H1 (cell line): Measurements from ENCODE around the gene STXBP5. TPM values are rescaled to one million over a fixed set of nuclear protein-coding genes. Genes with fewer than 3 reads are reported as not detected.
A peak's percentile ranks its signal among the peaks of the same experiment; 100 is the strongest.

Experiments used
- CTCF ChIA-PET: fragments of 300-600 bp; sonication (Branson Sonifier 250); formaldehyde crosslinking; loops from one replicate; lab custom pipeline; 2021; ENCODE audit not compliant: partially characterized antibody; lab: Charles Lee
- POLR2A ChIA-PET: fragments of 300-600 bp; sonication (Branson Sonifier 250); formaldehyde crosslinking; loops from one replicate; lab custom pipeline; 2021; ENCODE audit warnings: inconsistent platforms; ENCODE audit not compliant: partially characterized antibody; lab: Charles Lee
- DNase-seq, 2 experiments: peaks; one replicate each; pipeline versions ENCODE4 v3.0.0 to v3.0.0-alpha.2; 2010 to 2022; ENCODE audit warnings: low spot score in 2 of 2, low read depth in 1 of 2, mixed read lengths in 1 of 2
- FAIRE-seq: peaks from 2 replicates; lab custom pipeline; 2011; peaks lifted over from hg19 to GRCh38; lab: Jason Lieb, UNC
- H2AFZ ChIP-seq: 2 replicates; pipeline ENCODE4 v1.8.1; 2012; ENCODE audit warnings: low read length, inconsistent platforms
- H2AK5ac ChIP-seq: 2 replicates; pipeline ENCODE4 v1.6.1; 2013; ENCODE audit warnings: low read depth, low read length
- H2BK120ac ChIP-seq: replicated peaks from 2 replicates; pipeline ENCODE3; 2013; ENCODE audit warnings: low read depth, low read length, inconsistent platforms
- H2BK12ac ChIP-seq: 2 replicates; pipeline ENCODE4 v1.6.1; 2013; ENCODE audit warnings: low read depth, low read length
- H2BK15ac ChIP-seq: 2 replicates; pipeline ENCODE4 v1.6.1; 2013; ENCODE audit warnings: low read length
- H2BK20ac ChIP-seq: 2 replicates; pipeline ENCODE4 v1.6.1; 2013; ENCODE audit warnings: low read length
- H2BK5ac ChIP-seq: 2 replicates; pipeline ENCODE4 v1.6.1; 2013; ENCODE audit warnings: low read depth, low read length
- H3K14ac ChIP-seq: 2 replicates; pipeline ENCODE4 v1.6.1; 2013; ENCODE audit warnings: inconsistent platforms; ENCODE audit not compliant: insufficient read length
- H3K18ac ChIP-seq: 2 replicates; pipeline ENCODE4 v1.6.1; 2013; ENCODE audit warnings: low read length; ENCODE audit errors: extremely low read depth
- H3K23ac ChIP-seq: 2 replicates; pipeline ENCODE4 v1.6.1; 2013; ENCODE audit warnings: inconsistent platforms; ENCODE audit not compliant: insufficient read length
- H3K23me2 ChIP-seq: 2 replicates; pipeline ENCODE4 v1.6.1; 2013; ENCODE audit warnings: low read depth, low read length
- H3K27ac ChIP-seq: 2 replicates; pipeline ENCODE4 v1.6.1; 2011; ENCODE audit warnings: low read depth, low read length, inconsistent platforms
- H3K27me3 ChIP-seq, 4 experiments: replicated peaks in 1 of 4; 1 replicate in 1 of 4; 2 replicates in 3 of 4; pipeline versions ENCODE4 v1.6.1 to v1.8.1; 2011 to 2013; ENCODE audit warnings: low read length in 3 of 4, mild to moderate bottlenecking in 3 of 4, inconsistent platforms in 2 of 4, mixed read lengths in 2 of 4, moderate library complexity in 1 of 4; ENCODE audit not compliant: control insufficient read depth in 3 of 4, insufficient read depth in 3 of 4; ENCODE audit errors: extremely low read depth in 1 of 4
- H3K36me3 ChIP-seq, 4 experiments: 2 replicates each; pipeline versions ENCODE4 v1.6.1 to v1.8.1; 2011 to 2013; ENCODE audit warnings: mild to moderate bottlenecking in 4 of 4, low read length in 3 of 4, moderate library complexity in 2 of 4, control low read depth in 1 of 4, inconsistent platforms in 1 of 4; ENCODE audit not compliant: insufficient read depth in 4 of 4, control insufficient read depth in 2 of 4
- H3K4ac ChIP-seq: replicated peaks from 2 replicates; pipeline ENCODE3; 2013; ENCODE audit warnings: low read length, low read depth, mixed read lengths, inconsistent platforms; ENCODE audit not compliant: insufficient read length
- H3K4me1 ChIP-seq, 4 experiments: replicated peaks in 1 of 4; 1 replicate in 1 of 4; 2 replicates in 3 of 4; pipeline versions ENCODE4 v1.6.1 to v1.8.1; 2011 to 2013; ENCODE audit warnings: low read length in 3 of 4, inconsistent platforms in 2 of 4, mixed read lengths in 1 of 4; ENCODE audit not compliant: insufficient read depth in 4 of 4, control insufficient read depth in 3 of 4
- H3K4me2 ChIP-seq, 2 experiments: 2 replicates each; pipeline versions ENCODE4 v1.6.1 to v1.8.1; 2011 to 2013; ENCODE audit warnings: low read depth in 2 of 2, low read length in 2 of 2, control low read depth in 1 of 2, inconsistent platforms in 1 of 2, mild to moderate bottlenecking in 1 of 2; ENCODE audit not compliant: insufficient read depth in 1 of 2
- H3K4me3 ChIP-seq, 4 experiments: fragments of 200-600, 300-600 bp in 1 of 4; sonication (generic), shearing (Covaris generic), sonication (Bioruptor Twin) in 1 of 4; 2 replicates each; pipeline versions ENCODE4 v1.5.1 to v1.8.1; 2011 to 2016; ENCODE audit warnings: low read length in 4 of 4, low read depth in 3 of 4, control low read depth in 2 of 4, inconsistent platforms in 2 of 4, mild to moderate bottlenecking in 2 of 4, mixed read lengths in 1 of 4, moderate library complexity in 1 of 4; ENCODE audit not compliant: insufficient read depth in 2 of 4; ENCODE audit errors: extremely low read depth in 1 of 4
- H3K56ac ChIP-seq: replicated peaks from 2 replicates; pipeline ENCODE3; 2013; ENCODE audit warnings: low read depth, mild to moderate bottlenecking, mixed read lengths, low read length, inconsistent platforms; ENCODE audit not compliant: insufficient read length
- H3K79me1 ChIP-seq: 2 replicates; pipeline ENCODE4 v1.6.1; 2013; ENCODE audit warnings: low read depth, low read length, control low read depth
- H3K79me2 ChIP-seq, 2 experiments: 2 replicates each; pipeline versions ENCODE4 v1.6.1 to v1.8.1; 2012 to 2013; ENCODE audit warnings: low read length in 2 of 2, mild to moderate bottlenecking in 2 of 2, inconsistent platforms in 1 of 2; ENCODE audit not compliant: insufficient read depth in 2 of 2, control insufficient read depth in 1 of 2
- H3K9ac ChIP-seq, 4 experiments: replicated peaks in 1 of 4; 1 replicate in 1 of 4; 2 replicates in 3 of 4; pipeline versions ENCODE4 v1.6.1 to v1.8.1; 2011 to 2013; ENCODE audit warnings: low read depth in 3 of 4, low read length in 3 of 4, control low read depth in 2 of 4, mild to moderate bottlenecking in 2 of 4, moderate library complexity in 2 of 4, inconsistent platforms in 1 of 4; ENCODE audit errors: extremely low read depth in 1 of 4
- H3K9me3 ChIP-seq, 2 experiments: 2 replicates each; pipeline versions ENCODE4 v1.6.1 to v1.8.1; 2012 to 2013; ENCODE audit warnings: mild to moderate bottlenecking in 2 of 2, moderate library complexity in 2 of 2, control low read depth in 1 of 2, inconsistent platforms in 1 of 2, low read depth in 1 of 2, low read length in 1 of 2, mixed read lengths in 1 of 2; ENCODE audit not compliant: insufficient read depth in 2 of 2
- H4K20me1 ChIP-seq, 2 experiments: replicated peaks in 1 of 2; 2 replicates each; pipeline versions ENCODE3 to v1.8.1; 2011 to 2013; ENCODE audit warnings: inconsistent platforms in 2 of 2, low read length in 2 of 2, mild to moderate bottlenecking in 1 of 2; ENCODE audit not compliant: insufficient read depth in 2 of 2, control insufficient read depth in 1 of 2
- H4K5ac ChIP-seq: 2 replicates; pipeline ENCODE4 v1.6.1; 2013; ENCODE audit warnings: low read length, low read depth, mixed read lengths, inconsistent platforms; ENCODE audit not compliant: insufficient read length
- H4K8ac ChIP-seq: 2 replicates; pipeline ENCODE4 v1.8.0; 2013; ENCODE audit warnings: mild to moderate bottlenecking, moderate library complexity, low read length, inconsistent platforms; ENCODE audit not compliant: insufficient read depth; ENCODE audit errors: extremely low read depth
- H4K91ac ChIP-seq: replicated peaks from 2 replicates; pipeline ENCODE3; 2013; ENCODE audit warnings: low read length, mixed read lengths, inconsistent platforms; ENCODE audit not compliant: insufficient read length
- CBX5 ChIP-seq: fragments of 300-800, 300-1000 bp; sonication (generic); IDR thresholded peaks from 2 replicates; pipeline ENCODE4 v1.7.1; 2016; ENCODE audit warnings: antibody characterized with exemption, low read length, low read depth
- FOSL1 ChIP-seq: IDR thresholded peaks from 2 replicates; pipeline ENCODE4 v1.6.1; 2011; ENCODE audit warnings: mild to moderate bottlenecking, low read depth, low read length, moderate library complexity; ENCODE audit not compliant: insufficient read depth
- JUND ChIP-seq: IDR thresholded peaks from 2 replicates; pipeline ENCODE4 v1.6.1; 2011; ENCODE audit warnings: mild to moderate bottlenecking, improper control_type of control experiment, low read length
- MAFK ChIP-seq: IDR thresholded peaks from 2 replicates; pipeline ENCODE4 v1.6.1; 2012; ENCODE audit warnings: low read depth, mild to moderate bottlenecking, improper control_type of control experiment, low read length
- NANOG ChIP-seq: IDR thresholded peaks from 2 replicates; pipeline ENCODE4 v1.6.1; 2011; ENCODE audit warnings: low read length, low read depth, mild to moderate bottlenecking, inconsistent platforms; ENCODE audit not compliant: insufficient read depth, poor library complexity, severe bottlenecking
- POLR2AphosphoS5 ChIP-seq: IDR thresholded peaks from 2 replicates; pipeline ENCODE4 v1.6.1; 2011; ENCODE audit warnings: low read depth, low read length
- RFX5 ChIP-seq: IDR thresholded peaks from 2 replicates; pipeline ENCODE4 v1.6.1; 2011; ENCODE audit warnings: low read depth, low read length, improper control_type of control experiment, borderline replicate concordance
- SP4 ChIP-seq: IDR thresholded peaks from 2 replicates; pipeline ENCODE4 v1.6.1; 2012; ENCODE audit warnings: low read length, inconsistent platforms
- ZNF274 ChIP-seq: IDR thresholded peaks from 2 replicates; pipeline ENCODE4 v1.7.0; 2012; ENCODE audit warnings: low read length, borderline replicate concordance; ENCODE audit errors: extremely low read depth
- WGBS, 2 experiments: shearing (Covaris generic) in 1 of 2; methylation state at CpG; one replicate each; pipeline versions ENCODE4 v1.1.6 to v1.1.7; 2013 to 2015; ENCODE audit warnings: low lambda C conversion rate in 2 of 2, mixed read lengths in 2 of 2, inconsistent platforms in 1 of 2, low coverage in 1 of 2, missing lambda C conversion rate in 1 of 2; ENCODE audit not compliant: insufficient replicate concordance in 2 of 2, insufficient coverage in 1 of 2, insufficient read length in 1 of 2; ENCODE audit errors: extremely low coverage in 1 of 2, missing lambda C conversion rate in 1 of 2; 5-methylcytosine and 5-hydroxymethylcytosine counted together
- polyA plus RNA-seq, 7 experiments: library from polyadenylated mRNA; depleted of rRNA in 3 of 7; stranded (reverse) in 5 of 7; unstranded in 2 of 7; fragments of >200 nt in 5 of 7; fragments of 200-250 nt in 2 of 7; gene quantifications; 1 replicate in 5 of 7; 2 replicates in 1 of 7; 4 replicates in 1 of 7; pipeline versions ENCODE4 v1.2.1 to v1.2.3, GENCODE V29; 2011 to 2013; ENCODE audit warnings: missing spikeins in 2 of 7, mixed read lengths in 2 of 7
- total RNA-seq: library from RNA; stranded (reverse); fragmentation: NEBNext Ultra II Directional; extraction: Animal tissue kit (Norgen Biotek cat#: 25700); gene quantifications from 2 replicates; pipeline ENCODE4 v1.2.1, GENCODE V29; 2021
- TF ChIP-seq, protein P1 (sequence below): IDR thresholded peaks from 2 replicates; pipeline ENCODE4 v1.6.1; 2011; ENCODE audit warnings: low read depth, mild to moderate bottlenecking, low read length; ENCODE audit not compliant: insufficient read depth
- TF ChIP-seq, protein P2 (sequence below): IDR thresholded peaks from 2 replicates; pipeline ENCODE4 v1.6.1; 2011; ENCODE audit warnings: low read length, improper control_type of control experiment

The STXBP5 gene
- total and polyA plus RNA-seq, 2 of the 8 experiments (the other 6 are each of a cell fraction or from before 2014, with no cell fraction given) = 2.7 to 10.8 TPM

DNA sequence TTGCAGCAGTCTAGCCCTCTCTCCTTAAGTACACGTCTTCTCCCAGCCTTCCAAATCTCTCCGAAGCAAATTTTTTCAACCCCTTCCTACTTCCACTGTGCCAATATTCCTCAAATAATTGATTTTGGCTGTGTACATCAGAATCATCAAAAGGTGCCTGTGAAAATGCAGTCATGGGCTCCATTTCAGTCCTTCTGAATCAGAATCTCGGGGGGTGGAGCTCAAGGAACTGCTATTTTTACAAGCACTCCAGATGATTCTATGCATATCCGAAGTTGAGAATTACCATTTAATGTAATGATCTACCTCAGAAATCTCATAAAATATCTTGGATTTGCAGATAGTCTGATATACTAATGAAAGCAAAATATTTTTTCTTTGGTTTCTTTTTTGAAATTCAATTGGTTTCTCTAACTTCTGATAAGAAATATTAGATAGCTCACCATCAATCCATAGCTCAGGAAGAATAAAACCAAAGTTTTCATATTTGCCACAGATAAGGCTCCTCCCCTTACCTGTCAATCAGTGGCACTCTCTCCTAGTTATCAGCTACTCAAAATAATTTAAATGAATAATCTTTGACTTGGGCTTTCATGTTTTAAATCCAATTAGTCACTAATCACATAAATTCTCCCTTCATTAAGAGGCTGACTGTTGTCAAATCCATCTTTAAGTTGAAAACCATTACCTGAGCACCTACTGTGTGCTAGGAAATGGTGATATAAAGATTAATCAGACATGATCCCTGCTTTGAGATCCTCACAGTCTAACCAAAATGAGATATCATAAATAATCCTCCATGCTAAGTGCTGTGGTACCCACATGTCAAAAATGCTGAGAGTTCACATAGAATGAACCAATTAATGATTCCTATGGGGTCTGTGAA lies 36.4 kb upstream of the STXBP5 start:
- no peaks in the 10 kb centered on the region; a peak in 1 of 7 replicates for H3K4me1 ChIP-seq
- no peak overlapping the region for H3K18ac ChIP-seq
- ChIA-PET CTCF (interaction anchor here (1.0 to 2.2 kb wide), 3 partner anchors 8 to 162 kb away, joined by 3 to 5 read pairs (median 3); no protein-coding TSS in a partner anchor), POLR2A (no interaction called here)
- no peak overlapping the region for H3K27ac ChIP-seq
- H3K4me2 ChIP-seq = no peak overlapping the region
- no peak overlapping the region for H2BK12ac ChIP-seq
- 91% methylated on average over 4 of the region's 4 CpGs; no CpG with 5 or more reads in 1 of the 2 experiments for WGBS, 2 experiments
- H2BK20ac ChIP-seq = no peak overlapping the region
- H3K4ac ChIP-seq = no peak overlapping the region
- H3K79me2 ChIP-seq = no peaks in the 10 kb centered on the region
- no peak overlapping the region for H4K5ac ChIP-seq
- no peaks in the 10 kb centered on the region for H3K23me2 ChIP-seq
- no peak overlapping the region for H4K8ac ChIP-seq
- H3K36me3 ChIP-seq = no peaks in the 10 kb centered on the region
- H3K79me1 ChIP-seq = no peaks in the 10 kb centered on the region
- H3K4me3 ChIP-seq = no peak overlapping the region
- H2AK5ac ChIP-seq = no peak overlapping the region
- H2BK5ac ChIP-seq = no peak overlapping the region
- no peak overlapping the region for H3K9ac ChIP-seq
- no peak overlapping the region for H3K14ac ChIP-seq
- FAIRE-seq (no peak), DNase-seq (no peak)
- H2AFZ ChIP-seq = 0 out of 2 replicates have a peak overlapping the region, but pooled peaks have one; percentile 53
- H3K23ac ChIP-seq = no peak overlapping the region
- no peaks in the 10 kb centered on the region for H3K9me3 ChIP-seq
- H4K20me1 ChIP-seq = no peaks in the 10 kb centered on the region
- H2BK15ac ChIP-seq = no peak overlapping the region
- no peak overlapping the region for H3K56ac ChIP-seq
- no peak overlapping the region for H4K91ac ChIP-seq
- H3K27me3 ChIP-seq = no peaks in the 10 kb centered on the region
- H2BK120ac ChIP-seq = no peak overlapping the region
- TF ChIP-seq NANOG (no peak), POLR2AphosphoS5 (no peak), SP4 (no peak), ZNF274 (no peak), CBX5 (no peak), MAFK (no peak), FOSL1 (no peak), JUND (no peak), RFX5 (no peak)
- TF ChIP-seq, protein P1, sequence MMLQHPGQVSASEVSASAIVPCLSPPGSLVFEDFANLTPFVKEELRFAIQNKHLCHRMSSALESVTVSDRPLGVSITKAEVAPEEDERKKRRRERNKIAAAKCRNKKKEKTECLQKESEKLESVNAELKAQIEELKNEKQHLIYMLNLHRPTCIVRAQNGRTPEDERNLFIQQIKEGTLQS = no peak
- TF ChIP-seq, protein P2, sequence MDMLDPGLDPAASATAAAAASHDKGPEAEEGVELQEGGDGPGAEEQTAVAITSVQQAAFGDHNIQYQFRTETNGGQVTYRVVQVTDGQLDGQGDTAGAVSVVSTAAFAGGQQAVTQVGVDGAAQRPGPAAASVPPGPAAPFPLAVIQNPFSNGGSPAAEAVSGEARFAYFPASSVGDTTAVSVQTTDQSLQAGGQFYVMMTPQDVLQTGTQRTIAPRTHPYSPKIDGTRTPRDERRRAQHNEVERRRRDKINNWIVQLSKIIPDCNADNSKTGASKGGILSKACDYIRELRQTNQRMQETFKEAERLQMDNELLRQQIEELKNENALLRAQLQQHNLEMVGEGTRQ = no peak
